AG09309 (cell line): ENCODE results near the gene SPINDOC.

Experiments used
- DNase-seq: peaks from one replicate; pipeline ENCODE4 v3.0.0-alpha.2; 2010; ENCODE audit warnings: low read depth
- H3K4me3 ChIP-seq: 2 replicates; pipeline ENCODE4 v1.5.1; 2011; ENCODE audit warnings: mild to moderate bottlenecking, low read depth, low read length, moderate library complexity; ENCODE audit not compliant: control insufficient read depth
- TF ChIP-seq, protein P1 (sequence below): IDR thresholded peaks from 2 replicates; pipeline ENCODE4 v1.5.1; 2011; ENCODE audit warnings: mild to moderate bottlenecking, low read depth, low read length, inconsistent platforms; ENCODE audit not compliant: insufficient read depth, control insufficient read depth; ENCODE audit errors: missing control alignments

SPINDOC gene

DNA sequence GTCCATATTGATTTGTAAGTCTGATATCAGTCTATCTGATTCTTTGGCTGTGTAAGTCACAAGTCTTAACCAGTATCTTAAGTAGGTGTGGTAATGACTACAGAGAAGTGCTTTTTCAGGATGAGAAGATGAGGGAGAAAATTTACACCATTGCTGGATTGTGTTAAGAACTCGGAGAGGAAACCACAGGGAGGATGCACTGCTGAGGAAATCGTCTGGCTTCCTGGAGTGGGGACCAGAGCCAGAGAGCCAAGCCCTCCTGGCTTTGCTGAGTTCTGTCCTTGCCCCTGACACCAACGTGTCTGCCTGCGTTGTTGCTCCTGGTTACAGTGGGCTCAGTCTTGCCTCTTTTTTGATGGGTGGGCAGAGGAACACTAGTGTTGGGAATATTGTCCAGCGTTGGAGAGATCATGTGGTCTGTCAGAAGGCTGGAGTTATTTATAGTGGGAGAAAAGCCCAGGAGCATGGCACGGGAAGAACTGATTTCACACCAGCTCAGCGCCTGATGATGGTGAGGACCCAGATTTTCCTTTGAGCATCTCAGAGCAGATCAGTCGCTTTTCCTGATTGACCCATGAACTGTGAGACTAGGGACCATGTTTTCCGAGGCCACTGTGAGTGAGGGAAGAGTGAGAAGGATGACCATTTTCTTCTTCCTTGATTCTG is 55.3 kb downstream of the SPINDOC start:
- no peak overlapping the region for H3K4me3 ChIP-seq
- no peak for DNase-seq
- TF ChIP-seq, protein P1, sequence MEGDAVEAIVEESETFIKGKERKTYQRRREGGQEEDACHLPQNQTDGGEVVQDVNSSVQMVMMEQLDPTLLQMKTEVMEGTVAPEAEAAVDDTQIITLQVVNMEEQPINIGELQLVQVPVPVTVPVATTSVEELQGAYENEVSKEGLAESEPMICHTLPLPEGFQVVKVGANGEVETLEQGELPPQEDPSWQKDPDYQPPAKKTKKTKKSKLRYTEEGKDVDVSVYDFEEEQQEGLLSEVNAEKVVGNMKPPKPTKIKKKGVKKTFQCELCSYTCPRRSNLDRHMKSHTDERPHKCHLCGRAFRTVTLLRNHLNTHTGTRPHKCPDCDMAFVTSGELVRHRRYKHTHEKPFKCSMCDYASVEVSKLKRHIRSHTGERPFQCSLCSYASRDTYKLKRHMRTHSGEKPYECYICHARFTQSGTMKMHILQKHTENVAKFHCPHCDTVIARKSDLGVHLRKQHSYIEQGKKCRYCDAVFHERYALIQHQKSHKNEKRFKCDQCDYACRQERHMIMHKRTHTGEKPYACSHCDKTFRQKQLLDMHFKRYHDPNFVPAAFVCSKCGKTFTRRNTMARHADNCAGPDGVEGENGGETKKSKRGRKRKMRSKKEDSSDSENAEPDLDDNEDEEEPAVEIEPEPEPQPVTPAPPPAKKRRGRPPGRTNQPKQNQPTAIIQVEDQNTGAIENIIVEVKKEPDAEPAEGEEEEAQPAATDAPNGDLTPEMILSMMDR = no peak

DNA sequence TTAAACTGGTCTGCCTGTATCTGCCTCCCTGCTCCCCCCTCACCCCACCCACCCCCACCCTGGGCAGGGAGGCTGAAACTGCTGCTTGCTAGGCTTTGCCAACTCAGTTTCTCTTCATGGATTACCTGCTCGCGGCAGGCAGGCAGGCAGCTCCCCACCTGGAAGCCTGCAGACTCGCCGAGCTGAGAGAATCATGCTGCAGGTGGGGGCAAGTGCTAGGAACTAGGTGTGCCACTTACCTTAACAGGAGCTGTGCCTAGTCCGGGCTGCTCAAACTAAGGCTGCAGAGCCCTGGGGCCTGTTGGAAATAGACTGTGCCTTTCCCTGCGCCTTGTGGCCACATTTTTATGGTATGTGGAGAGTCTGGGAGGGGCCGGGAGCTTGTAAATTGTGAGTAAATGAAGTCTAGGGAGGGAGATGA is 55.9 kb downstream of the SPINDOC start:
- H3K4me3 ChIP-seq = no peak overlapping the region
- TF ChIP-seq, protein P1 = no peak
- no peak for DNase-seq

DNA sequence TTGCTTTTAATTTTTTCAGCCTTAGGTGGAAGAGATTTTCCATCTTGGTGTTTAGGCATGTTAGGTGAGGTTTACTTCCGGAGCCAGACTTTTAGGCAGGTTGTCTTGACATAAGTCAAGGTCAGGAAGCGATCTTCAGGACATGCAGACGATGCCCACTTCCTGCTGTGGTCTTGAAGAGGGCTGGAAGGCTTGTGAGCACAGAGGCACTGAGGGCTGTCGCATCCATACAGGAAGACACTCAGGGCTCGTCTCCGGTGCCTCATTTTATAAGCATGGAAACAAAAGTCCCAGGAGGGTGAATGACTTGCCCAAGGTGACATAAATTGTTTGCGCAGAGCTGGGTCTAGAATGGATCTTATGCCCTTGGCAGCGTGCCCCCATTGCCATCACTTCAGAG is 56.4 kb downstream of the SPINDOC start:
- no peak overlapping the region for H3K4me3 ChIP-seq
- no peak for DNase-seq
- TF ChIP-seq, protein P1 = no peak

DNA sequence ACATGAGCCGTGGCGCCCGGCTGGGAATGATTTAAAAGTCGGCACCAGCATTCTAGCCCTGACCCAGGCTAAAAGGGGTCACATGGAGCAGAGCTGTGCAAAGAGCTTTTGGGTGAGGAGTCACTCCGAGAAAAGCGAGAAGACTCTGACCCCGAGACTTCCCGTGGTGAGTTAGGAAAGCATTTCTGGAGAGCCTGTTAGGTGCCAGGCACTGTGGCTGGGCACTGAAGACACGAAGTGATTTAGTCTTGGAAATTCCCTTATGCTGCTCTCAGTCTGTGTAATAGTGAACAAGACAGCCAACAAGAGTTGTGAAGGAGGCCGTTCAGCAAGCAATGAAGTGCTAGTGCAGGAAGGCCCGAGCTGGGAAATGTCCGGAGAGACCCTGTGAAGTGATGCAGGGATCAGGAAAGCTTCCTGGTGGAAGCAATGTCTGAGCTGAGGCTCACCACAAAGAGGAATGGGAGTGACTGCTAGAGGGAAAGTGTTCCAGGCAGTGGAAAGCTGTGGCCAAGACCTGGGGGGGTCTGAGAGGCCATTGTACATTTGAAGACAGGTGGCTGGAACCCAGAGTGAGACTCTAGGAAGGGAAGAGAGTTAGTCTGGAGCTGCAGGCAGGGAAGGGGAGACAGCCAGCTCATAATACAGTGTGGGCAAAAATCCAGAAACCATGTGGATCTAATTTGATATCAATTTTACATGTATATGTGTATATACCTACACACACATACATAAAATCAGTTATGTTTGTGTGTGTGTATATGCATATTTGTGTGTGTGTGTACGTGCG is 57.3 kb downstream of the SPINDOC start:
- H3K4me3 ChIP-seq = no peak overlapping the region
- TF ChIP-seq, protein P1 = no peak
- no peak for DNase-seq

DNA sequence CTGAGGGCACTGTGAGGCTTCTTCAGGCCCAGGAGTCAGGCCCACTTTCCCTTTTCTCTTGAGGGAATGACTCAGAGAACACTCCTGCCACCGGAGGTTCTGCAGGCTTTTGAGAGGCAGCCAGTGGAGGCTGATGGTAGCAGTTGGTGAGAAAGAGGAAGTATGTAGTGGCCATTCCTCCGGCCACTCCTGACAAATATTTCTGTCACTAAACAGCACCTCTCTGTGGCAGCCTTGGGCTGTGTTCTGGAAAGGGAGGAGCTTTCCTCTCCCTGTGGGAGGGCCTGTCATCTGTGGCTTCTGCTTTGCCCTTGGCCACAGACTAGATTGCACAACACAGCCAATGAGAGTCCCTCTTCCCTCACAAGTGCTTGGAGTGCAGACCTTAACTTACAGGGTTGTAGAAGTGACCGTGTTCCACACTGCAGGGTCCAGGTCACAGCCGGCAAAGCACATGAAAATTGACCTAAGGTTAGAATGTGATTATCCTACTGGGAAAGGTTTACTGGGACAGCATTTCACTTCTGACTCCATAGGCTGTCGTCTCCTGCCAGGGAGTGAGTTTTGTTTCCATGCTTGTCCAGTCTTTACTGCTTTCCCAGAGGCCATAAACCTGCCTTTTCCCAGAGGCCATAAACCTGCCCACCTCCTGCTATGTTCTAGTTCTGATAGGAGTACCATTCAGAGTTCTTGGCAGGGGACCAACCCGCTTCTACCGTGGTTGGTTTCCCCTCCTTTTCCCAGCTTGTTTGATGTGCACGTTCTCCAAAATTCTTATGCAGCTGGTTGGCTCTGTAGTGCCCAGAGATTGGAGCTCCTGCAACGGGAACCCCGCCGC is 58.9 kb downstream of the SPINDOC start:
- no peak overlapping the region for H3K4me3 ChIP-seq
- peak; percentile 86 for DNase-seq
- TF ChIP-seq, protein P1 = peak; percentile 42

DNA sequence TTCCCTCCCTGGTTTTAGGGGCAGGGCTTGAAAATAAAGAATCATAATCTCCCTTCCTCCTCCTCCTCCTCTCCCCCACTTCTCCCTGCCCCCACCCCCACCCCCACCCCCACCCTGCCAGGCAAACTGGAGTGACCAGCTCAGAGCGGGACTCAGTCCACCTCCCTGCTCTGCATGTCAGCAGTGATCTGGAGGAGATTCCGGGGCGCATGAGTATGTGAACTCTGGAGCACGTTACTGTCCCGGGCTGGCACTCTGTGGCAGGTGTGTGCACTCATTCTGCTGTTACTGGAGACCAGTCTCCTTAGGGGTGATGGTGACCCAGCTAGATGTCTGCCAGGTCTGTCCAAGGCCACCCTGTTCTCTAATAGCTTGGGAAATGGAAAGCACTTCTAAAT is 59.5 kb downstream of the SPINDOC start:
- DNase-seq = no peak
- TF ChIP-seq, protein P1 = no peak
- no peak overlapping the region for H3K4me3 ChIP-seq
